ENCODE measurements around the gene SLC15A4.
"Not testable (repeated sequence)": the region's sequence is repeated elsewhere in the genome, so short reads cannot be mapped to it uniquely, and the experiment has no call there.

The SLC15A4 gene

GRCh38 chr12:128815779-128816642 is 7.7 kb downstream of the SLC15A4 start:
- in situ Hi-C loops (cut with MboI; ENCODE audit: low sequenced_read_pairs): no loop called here

GRCh38 chr12:128814411-128815261 is 9.1 kb downstream of the SLC15A4 start:
- in situ Hi-C loops (cut with MboI; ENCODE audit: low sequenced_read_pairs): no loop called here

GRCh38 chr12:128813883-128814282 is 9.9 kb downstream of the SLC15A4 start:
- in situ Hi-C loops (cut with MboI; ENCODE audit: low sequenced_read_pairs): no loop called here

- in situ Hi-C loops (cut with MboI; ENCODE audit: low sequenced_read_pairs): no loop called here
Observed at GRCh38 chr12:128813392-128813791, 10.4 kb downstream of the SLC15A4 start.

GRCh38 chr12:128811806-128812205 is 12.0 kb downstream of the SLC15A4 start:
- in situ Hi-C loops (cut with MboI; ENCODE audit: low sequenced_read_pairs): no loop called here

GRCh38 chr12:128810182-128811127 is 13.3 kb downstream of the SLC15A4 start:
- in situ Hi-C loops (cut with MboI; ENCODE audit: low sequenced_read_pairs): no loop called here

- in situ Hi-C loops (cut with MboI; ENCODE audit: low sequenced_read_pairs): no loop called here
Observed at GRCh38 chr12:128808651-128809050, 15.1 kb downstream of the SLC15A4 start.

- in situ Hi-C loops (cut with MboI; ENCODE audit: low sequenced_read_pairs): no loop called here
Observed at GRCh38 chr12:128807161-128807724, 16.5 kb downstream of the SLC15A4 start.

GRCh38 chr12:128806573-128806972 is 17.2 kb downstream of the SLC15A4 start:
- in situ Hi-C loops (cut with MboI; ENCODE audit: low sequenced_read_pairs): no loop called here

GRCh38 chr12:128805406-128805805 is 18.4 kb downstream of the SLC15A4 start:
- in situ Hi-C loops (cut with MboI; ENCODE audit: low sequenced_read_pairs): not testable (repeated sequence)

GRCh38 chr12:128804762-128805161 is 19.0 kb downstream of the SLC15A4 start:
- in situ Hi-C loops (cut with MboI; ENCODE audit: low sequenced_read_pairs): no loop called here

GRCh38 chr12:128803788-128804187 is 20.0 kb downstream of the SLC15A4 start:
- in situ Hi-C loops (cut with MboI; ENCODE audit: low sequenced_read_pairs): no loop called here

- in situ Hi-C loops (cut with MboI; ENCODE audit: low sequenced_read_pairs): no loop called here
Observed at GRCh38 chr12:128802756-128803155, 21.0 kb downstream of the SLC15A4 start.

- in situ Hi-C loops (cut with MboI; ENCODE audit: low sequenced_read_pairs): no loop called here
Observed at GRCh38 chr12:128801879-128802391, 21.8 kb downstream of the SLC15A4 start.

GRCh38 chr12:128800606-128801005 is 23.2 kb downstream of the SLC15A4 start:
- in situ Hi-C loops (cut with MboI; ENCODE audit: low sequenced_read_pairs): no loop called here

GRCh38 chr12:128798571-128799341 is 25.0 kb downstream of the SLC15A4 start:
- in situ Hi-C loops (cut with MboI; ENCODE audit: low sequenced_read_pairs): no loop called here

- in situ Hi-C loops (cut with MboI; ENCODE audit: low sequenced_read_pairs): no loop called here
Observed at GRCh38 chr12:128797119-128798118, 26.3 kb downstream of the SLC15A4 start.

GRCh38 chr12:128796439-128797118 is 27.2 kb downstream of the SLC15A4 start:
- in situ Hi-C loops (cut with MboI; ENCODE audit: low sequenced_read_pairs): no loop called here

Measured in HL-60/S4 treated with phorbol 12-myristate 13-acetate at 8.2 ng/mL for 4 days and 3 days (cell line).